Right atrium auricular region (tissue), 2 donors: ENCODE results near the gene ARHGEF17. TPM values are rescaled to one million over a fixed set of nuclear protein-coding genes. Genes with fewer than 3 reads are reported as not detected.
A peak's percentile ranks its signal among the peaks of the same experiment; 100 is the strongest.

Experiments used
- DNase-seq: peaks from one replicate; pipeline ENCODE4 v3.0.0-alpha.2; 2019; ENCODE audit warnings: low spot score
- H3K27ac ChIP-seq, 2 donors: fragments of 200-600 bp; sonication (generic); 1 replicate in 1 of 2; 2 replicates in 1 of 2; pipeline ENCODE4 v1.5.1; 2016 to 2019
- H3K27me3 ChIP-seq, 2 donors: fragments of 200-600 bp; sonication (generic); one replicate each; pipeline versions ENCODE4 v1.5.1 to v1.6.0; 2017 to 2019
- H3K36me3 ChIP-seq: fragments of 200-600 bp; sonication (generic); one replicate; pipeline ENCODE4 v1.5.1; 2016
- H3K4me1 ChIP-seq, 2 donors: fragments of 200-600 bp; sonication (generic); one replicate each; pipeline versions ENCODE4 v1.5.1 to v1.6.0; 2017 to 2019
- H3K4me3 ChIP-seq, 2 donors: fragments of 200-600 bp; sonication (generic); 1 replicate in 1 of 2; 2 replicates in 1 of 2; pipeline ENCODE4 v1.5.1; 2017 to 2019; ENCODE audit warnings: mild to moderate bottlenecking in 1 of 2, moderate library complexity in 1 of 2
- H3K9me3 ChIP-seq, 2 donors: fragments of 200-600 bp; sonication (generic); one replicate each; pipeline ENCODE4 v1.5.1; 2019
- total RNA-seq, 2 donors: library from RNA; depleted of rRNA; stranded (reverse); fragments of >200 nt; gene quantifications; one replicate each; pipeline ENCODE4 v1.1.0, GENCODE V29; 2016
- TF ChIP-seq, protein P1 (sequence below), 2 donors: fragments of 200-600 bp; sonication (generic); IDR thresholded peaks; one replicate each; pipeline ENCODE4 v1.5.1; 2019; ENCODE audit warnings: antibody characterized with exemption in 2 of 2

ARHGEF17 gene
- total RNA-seq, 2 donors from 2014 or later: 41.6 to 59.9 TPM

DNA sequence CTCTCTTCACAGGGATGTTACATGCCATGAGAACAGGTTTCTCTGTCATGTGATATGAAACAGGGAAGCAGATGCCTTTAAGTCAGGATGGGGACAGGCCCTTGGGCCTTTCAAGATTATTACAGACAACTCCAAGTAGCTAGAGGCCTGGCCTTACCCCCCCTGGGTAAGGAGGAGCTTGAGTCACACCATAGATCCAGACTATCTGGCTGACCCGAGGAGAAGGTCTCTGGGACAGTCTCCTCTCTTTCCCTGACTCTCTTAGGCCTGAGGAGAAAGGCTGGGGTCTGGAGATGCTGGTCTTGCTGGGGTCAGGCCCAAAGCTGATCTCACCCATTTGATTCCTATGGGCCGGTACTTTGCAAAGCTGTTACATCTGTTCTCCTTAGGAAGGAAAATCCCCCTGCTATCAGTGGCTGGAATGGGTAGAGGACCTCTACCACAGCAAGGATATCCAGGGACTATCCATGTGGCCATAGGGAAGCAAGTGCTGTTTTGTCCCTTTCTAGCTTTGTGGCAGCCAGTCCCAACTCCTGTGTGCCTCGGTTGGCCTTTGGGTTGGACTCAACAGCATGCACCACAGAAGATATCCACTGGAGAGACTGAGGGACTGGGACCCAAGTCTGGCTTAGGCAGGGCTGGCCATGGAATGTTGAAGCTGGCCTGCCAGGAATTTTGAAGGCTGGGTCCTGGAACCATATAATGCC lies 93.3 kb downstream of the ARHGEF17 start:
- DNase-seq: no peak
- TF ChIP-seq, protein P1, sequence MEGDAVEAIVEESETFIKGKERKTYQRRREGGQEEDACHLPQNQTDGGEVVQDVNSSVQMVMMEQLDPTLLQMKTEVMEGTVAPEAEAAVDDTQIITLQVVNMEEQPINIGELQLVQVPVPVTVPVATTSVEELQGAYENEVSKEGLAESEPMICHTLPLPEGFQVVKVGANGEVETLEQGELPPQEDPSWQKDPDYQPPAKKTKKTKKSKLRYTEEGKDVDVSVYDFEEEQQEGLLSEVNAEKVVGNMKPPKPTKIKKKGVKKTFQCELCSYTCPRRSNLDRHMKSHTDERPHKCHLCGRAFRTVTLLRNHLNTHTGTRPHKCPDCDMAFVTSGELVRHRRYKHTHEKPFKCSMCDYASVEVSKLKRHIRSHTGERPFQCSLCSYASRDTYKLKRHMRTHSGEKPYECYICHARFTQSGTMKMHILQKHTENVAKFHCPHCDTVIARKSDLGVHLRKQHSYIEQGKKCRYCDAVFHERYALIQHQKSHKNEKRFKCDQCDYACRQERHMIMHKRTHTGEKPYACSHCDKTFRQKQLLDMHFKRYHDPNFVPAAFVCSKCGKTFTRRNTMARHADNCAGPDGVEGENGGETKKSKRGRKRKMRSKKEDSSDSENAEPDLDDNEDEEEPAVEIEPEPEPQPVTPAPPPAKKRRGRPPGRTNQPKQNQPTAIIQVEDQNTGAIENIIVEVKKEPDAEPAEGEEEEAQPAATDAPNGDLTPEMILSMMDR (IDR thresholded peaks at IDR 0.05): no peak
- H3K36me3 ChIP-seq: peaks cover 14% of the 10 kb centered on the region
- H3K4me3 ChIP-seq: no peak overlapping the region
- peaks cover 2 to 29% of the 10 kb centered on the region in 2 donors for H3K4me1 ChIP-seq
- H3K27me3 ChIP-seq: no peaks in the 10 kb centered on the region
- H3K27ac ChIP-seq: no peak overlapping the region
- no peaks in the 10 kb centered on the region for H3K9me3 ChIP-seq

DNA sequence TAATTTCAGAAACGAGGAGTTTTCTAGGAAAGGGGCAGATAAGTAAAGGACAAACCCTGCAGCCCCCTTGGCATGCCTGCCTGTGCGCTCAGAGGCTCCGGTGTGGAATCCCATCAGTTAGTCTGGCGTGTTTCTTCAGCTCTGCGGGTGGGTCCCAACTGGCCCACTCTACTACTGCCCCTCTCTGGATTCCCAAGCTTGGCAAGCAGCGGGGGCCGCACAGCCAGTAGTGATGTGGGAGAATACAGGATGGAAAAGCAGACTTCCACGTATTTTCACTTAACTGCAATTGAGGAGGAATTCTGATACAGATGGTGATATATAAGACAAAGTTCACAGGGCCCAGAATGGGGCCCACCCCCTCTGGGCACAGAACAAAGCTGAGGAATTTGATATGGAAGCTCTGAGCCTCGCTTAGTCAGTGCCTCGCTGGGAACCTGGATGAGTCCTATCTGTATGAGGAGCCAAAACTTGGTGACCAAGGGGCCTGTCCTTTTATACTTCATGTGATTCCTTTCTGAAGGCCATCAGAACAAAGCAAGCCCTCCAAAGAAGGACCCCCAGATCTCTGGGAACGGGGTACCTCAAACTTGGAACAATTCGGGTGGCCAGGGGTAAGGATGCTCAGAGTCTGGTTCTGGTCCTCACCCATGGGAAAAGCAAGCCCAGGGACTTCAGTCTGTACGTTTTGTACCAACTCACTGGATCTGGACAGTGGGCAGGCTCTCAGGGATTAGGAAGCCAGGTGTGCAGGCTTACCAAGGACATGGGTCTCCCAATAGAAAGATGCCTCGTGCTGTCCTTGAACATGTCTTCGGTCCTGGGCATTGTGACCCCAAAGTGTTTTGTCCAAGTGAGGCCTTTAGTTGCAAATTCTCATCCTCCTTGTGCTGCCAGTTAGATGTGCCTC lies 94.1 kb downstream of the ARHGEF17 start:
- Histone ChIP-seq H3K36me3 (peaks cover 23% of the 10 kb centered on the region), H3K4me1 (peaks cover 2 to 29% of the 10 kb centered on the region in 2 donors), H3K9me3 (no peaks in the 10 kb centered on the region), H3K27me3 (no peaks in the 10 kb centered on the region), H3K4me3 (no peak overlapping the region), H3K27ac (no peak overlapping the region)
- no peak for DNase-seq
- TF ChIP-seq, protein P1 (IDR thresholded peaks at IDR 0.05): no peak

DNA sequence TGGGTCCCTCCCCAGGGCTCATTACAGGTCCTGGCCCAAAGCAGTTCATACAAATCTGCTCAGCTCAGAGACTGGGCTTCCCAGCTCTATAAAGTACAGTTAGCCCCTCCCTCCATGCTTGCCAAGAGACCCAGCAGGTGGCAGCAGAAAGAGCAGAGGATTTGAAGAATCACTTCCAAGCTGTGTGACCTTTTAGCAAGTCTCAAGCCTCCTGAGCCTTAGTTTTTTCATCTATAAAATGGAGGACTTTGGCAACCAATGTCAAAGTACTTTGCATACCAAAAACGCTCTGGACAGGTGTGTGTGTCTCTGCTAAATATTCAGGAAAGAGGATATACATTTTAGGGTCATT lies 94.7 kb downstream of the ARHGEF17 start:
- Histone ChIP-seq H3K27ac (no peak overlapping the region), H3K4me1 (peaks cover 2 to 29% of the 10 kb centered on the region in 2 donors), H3K9me3 (no peaks in the 10 kb centered on the region), H3K27me3 (no peaks in the 10 kb centered on the region), H3K4me3 (no peak overlapping the region), H3K36me3 (peaks cover 29% of the 10 kb centered on the region)
- DNase-seq: no peak
- TF ChIP-seq, protein P1 (IDR thresholded peaks at IDR 0.05): no peak

DNA sequence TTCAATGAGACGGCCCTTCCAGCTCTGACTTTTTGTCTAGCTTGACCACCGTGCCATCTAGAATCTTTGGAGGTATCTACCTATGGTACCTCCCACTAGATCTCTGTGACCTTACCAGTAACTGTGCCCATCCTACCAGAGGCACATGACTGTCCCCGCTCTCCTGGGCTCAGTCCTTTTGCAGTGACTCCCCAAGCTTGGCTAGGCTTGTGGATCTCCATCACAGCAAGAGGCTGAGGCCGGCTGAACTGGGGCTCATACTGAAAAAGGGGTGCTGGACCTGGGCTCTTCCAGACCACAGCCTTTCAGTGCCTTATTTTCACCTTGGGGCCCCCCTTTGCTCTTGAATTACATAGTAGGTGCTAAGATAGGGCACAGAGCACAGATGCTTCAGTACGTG lies 95.5 kb downstream of the ARHGEF17 start:
- Histone ChIP-seq H3K9me3 (no peaks in the 10 kb centered on the region), H3K36me3 (peaks cover 31% of the 10 kb centered on the region), H3K4me1 (peaks cover 0 to 27% of the 10 kb centered on the region in 2 donors), H3K4me3 (no peak overlapping the region), H3K27me3 (no peaks in the 10 kb centered on the region), H3K27ac (peak overlapping the region; percentile 46 to 58)
- TF ChIP-seq, protein P1 (IDR thresholded peaks at IDR 0.05): no peak
- no peak for DNase-seq

DNA sequence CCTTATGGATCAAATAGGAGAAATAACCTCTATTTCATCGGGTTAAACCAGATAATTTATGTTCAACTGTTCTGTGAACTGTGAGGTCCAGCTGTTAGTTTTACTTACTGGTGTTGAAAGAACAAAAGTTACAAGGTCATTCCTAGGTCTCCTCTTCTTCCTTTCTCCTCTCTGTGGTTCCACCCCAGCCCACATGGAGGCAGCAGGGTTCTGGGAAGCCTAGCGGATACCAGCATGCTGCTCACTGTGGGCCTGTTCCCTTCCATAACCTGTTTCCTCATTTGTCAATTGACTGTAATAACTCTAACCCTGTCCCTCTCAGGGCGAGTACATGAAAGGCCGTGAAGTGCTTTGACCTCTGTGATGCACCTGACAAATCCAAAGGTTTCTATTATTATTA lies 96.0 kb downstream of the ARHGEF17 start:
- Histone ChIP-seq H3K27ac (peak overlapping the region; percentile 46 to 58), H3K4me3 (no peak overlapping the region), H3K27me3 (no peaks in the 10 kb centered on the region), H3K4me1 (peaks cover 0 to 22% of the 10 kb centered on the region in 2 donors), H3K9me3 (no peaks in the 10 kb centered on the region), H3K36me3 (peaks cover 34% of the 10 kb centered on the region)
- TF ChIP-seq, protein P1 (IDR thresholded peaks at IDR 0.05): peak; percentile 70 to 86
- DNase-seq: no peak
